Activated CD4-positive, CD25-positive, alpha-beta regulatory T cell treated with anti-CD3 and anti-CD28 coated beads, Interleukin-2, amount 50 U/mL, for 24 hours (primary cell): Measurements from ENCODE around the gene UGT2A1.
"Not testable (repeated sequence)": the region's sequence is repeated elsewhere in the genome, so short reads cannot be mapped to it uniquely, and the experiment has no call there.

Experiments used
- ATAC-seq, 2 donors: fragments of 150-1000 bp; cut with Tn5 transposase; one replicate each; pipeline ENCODE4 v1.10.0; 2021; ENCODE audit warnings: mild to moderate bottlenecking in 1 of 2, moderate library complexity in 1 of 2

Gene UGT2A1

GRCh38 chr4:69653147-69653546, at the start of gene UGT2A1:
Gene UGT2A1 (minus strand): TSS chr4:69653247. CDS start chr4:69647644, 5,603 bp downstream.
- no peak for ATAC-seq

GRCh38 chr4:69702201-69702600, 49.2 kb upstream of the UGT2A1 start:
- no peak for ATAC-seq

- ATAC-seq: no peak
Observed at GRCh38 chr4:69701696-69702095, 48.6 kb upstream of the UGT2A1 start.

GRCh38 chr4:69697536-69698242, 44.6 kb upstream of the UGT2A1 start:
- no peak for ATAC-seq

GRCh38 chr4:69689599-69689998, 36.6 kb upstream of the UGT2A1 start:
- ATAC-seq: no peak

- no peak for ATAC-seq
Observed at GRCh38 chr4:69684804-69685203, 31.8 kb upstream of the UGT2A1 start.

GRCh38 chr4:69668680-69669079, 15.6 kb upstream of the UGT2A1 start:
- no peak for ATAC-seq

- ATAC-seq: not testable (repeated sequence)
Observed at GRCh38 chr4:69664009-69664408, 11.0 kb upstream of the UGT2A1 start.

- not testable (repeated sequence) for ATAC-seq
Observed at GRCh38 chr4:69661130-69661803, 8.2 kb upstream of the UGT2A1 start.

- no peak for ATAC-seq
Observed at GRCh38 chr4:69658133-69658532, 5.1 kb upstream of the UGT2A1 start.

GRCh38 chr4:69656653-69657158, 3.7 kb upstream of the UGT2A1 start:
- no peak for ATAC-seq

- no peak for ATAC-seq
Observed at GRCh38 chr4:69650872-69651271, 2.2 kb downstream of the UGT2A1 start.

- ATAC-seq: no peak
Observed at GRCh38 chr4:69649629-69650028, 3.4 kb downstream of the UGT2A1 start.

GRCh38 chr4:69649207-69649606, 3.8 kb downstream of the UGT2A1 start:
- ATAC-seq: no peak

GRCh38 chr4:69642961-69643360, 10.1 kb downstream of the UGT2A1 start:
- no peak for ATAC-seq

- no peak for ATAC-seq
Observed at GRCh38 chr4:69640289-69640688, 12.8 kb downstream of the UGT2A1 start.

GRCh38 chr4:69639542-69639941, 13.5 kb downstream of the UGT2A1 start, which contains the start of gene UGT2A2:
Gene UGT2A2 (minus strand): TSS chr4:69639642. CDS start chr4:69639640, 2 bp downstream.
- ATAC-seq: no peak

GRCh38 chr4:69617083-69617694, 35.9 kb downstream of the UGT2A1 start:
- no peak for ATAC-seq

GRCh38 chr4:69610484-69610883, 42.6 kb downstream of the UGT2A1 start:
- ATAC-seq: no peak

- no peak for ATAC-seq
Observed at GRCh38 chr4:69601065-69601464, 52.0 kb downstream of the UGT2A1 start.

- no peak for ATAC-seq
Observed at GRCh38 chr4:69600013-69600412, 53.0 kb downstream of the UGT2A1 start.

- ATAC-seq: no peak
Observed at GRCh38 chr4:69594382-69594781, 58.7 kb downstream of the UGT2A1 start.

- ATAC-seq: no peak
Observed at GRCh38 chr4:69591364-69591763, 61.7 kb downstream of the UGT2A1 start.

GRCh38 chr4:69589884-69590283, 63.2 kb downstream of the UGT2A1 start:
- no peak for ATAC-seq
